ENCODE results near the gene CNOT6.
"Not testable (repeated sequence)": the region's sequence is repeated elsewhere in the genome, so short reads cannot be mapped to it uniquely, and the experiment has no call there.

Gene CNOT6

GRCh38 chr5:180494060-180494509 lies at the start of gene CNOT6:
Gene CNOT6 (plus strand): TSS chr5:180494379. CDS start chr5:180529277, 34,898 bp downstream.
- intact Hi-C loops (cut with DNase I), result no loop called here

GRCh38 chr5:180454752-180455151 lies 39.4 kb upstream of the CNOT6 start:
- intact Hi-C loops (cut with DNase I), result no loop called here
- DNase-seq, result no peak

More at GRCh38 chr5:180494060-180494509, at the start of gene CNOT6:
- peak; percentile 70 to 98 (median 96) for DNase-seq

GRCh38 chr5:180455872-180456271 lies 38.3 kb upstream of the CNOT6 start:
- intact Hi-C loops (cut with DNase I), result no loop called here
- DNase-seq, result no peak

- DNase-seq, result no peak
- intact Hi-C loops (cut with DNase I), result no loop called here
Observed at GRCh38 chr5:180456792-180457191, 37.4 kb upstream of the CNOT6 start.

- peak in 1 of 42 donors; percentile 30 for DNase-seq
- intact Hi-C loops (cut with DNase I), result not testable (repeated sequence)
Observed at GRCh38 chr5:180458852-180459673, 35.1 kb upstream of the CNOT6 start.

GRCh38 chr5:180459674-180460142 lies 34.5 kb upstream of the CNOT6 start:
- DNase-seq, result peak in 1 of 42 donors; percentile 3
- intact Hi-C loops (cut with DNase I), result not testable (repeated sequence)

GRCh38 chr5:180460834-180461233 lies 33.3 kb upstream of the CNOT6 start:
- peak in 1 of 42 donors; percentile 24 for DNase-seq
- intact Hi-C loops (cut with DNase I), result no loop called here

GRCh38 chr5:180461303-180461702 lies 32.9 kb upstream of the CNOT6 start:
- intact Hi-C loops (cut with DNase I), result no loop called here
- peak in 1 of 42 donors; percentile 13 for DNase-seq

- DNase-seq, result peak in 1 of 42 donors; percentile 12
- intact Hi-C loops (cut with DNase I), result no loop called here
Observed at GRCh38 chr5:180463216-180463900, 30.8 kb upstream of the CNOT6 start.

- intact Hi-C loops (cut with DNase I), result no loop called here
- DNase-seq, result peak in 1 of 42 donors; percentile 18
Observed at GRCh38 chr5:180463916-180464602, 30.1 kb upstream of the CNOT6 start.

GRCh38 chr5:180464603-180464970 lies 29.6 kb upstream of the CNOT6 start:
- DNase-seq, result peak in 1 of 42 donors; percentile 2
- intact Hi-C loops (cut with DNase I), result no loop called here

- intact Hi-C loops (cut with DNase I); DNase-seq: not testable (repeated sequence)
Observed at GRCh38 chr5:180465052-180465451, 29.1 kb upstream of the CNOT6 start.

- intact Hi-C loops (cut with DNase I), result no loop called here
- DNase-seq, result peak in 1 of 42 donors; percentile 33
Observed at GRCh38 chr5:180466316-180466715, 27.9 kb upstream of the CNOT6 start.

GRCh38 chr5:180467028-180467975 lies 26.9 kb upstream of the CNOT6 start:
- intact Hi-C loops (cut with DNase I), result no loop called here
- peak in 1 of 42 donors; percentile 28 for DNase-seq

- peak in 1 of 42 donors; percentile 31 for DNase-seq
- intact Hi-C loops (cut with DNase I), result no loop called here
Observed at GRCh38 chr5:180467989-180468731, 26.0 kb upstream of the CNOT6 start.

GRCh38 chr5:180468732-180469585 lies 25.2 kb upstream of the CNOT6 start:
- intact Hi-C loops (cut with DNase I), result no loop called here
- peak in 2 of 42 donors; percentile 4 to 35 for DNase-seq

- peak in 1 of 42 donors; percentile 5 for DNase-seq
- intact Hi-C loops (cut with DNase I), result no loop called here
Observed at GRCh38 chr5:180469586-180469865, 24.7 kb upstream of the CNOT6 start.

Measured in head of caudate nucleus (tissue), 42 donors.